Liver (tissue), 3 donors: ENCODE results near the gene MTHFS.

Experiments
- CTCF ChIP-seq: fragments of 150-350 bp; IDR thresholded peaks from 2 replicates; pipeline ENCODE4 v1.5.1; 2017; ENCODE audit warnings: improper control_type of control experiment, low read depth, low read length; ENCODE audit not compliant: missing input control
- MAX ChIP-seq: IDR thresholded peaks from 2 replicates; pipeline ENCODE4 v1.6.1; 2016; ENCODE audit warnings: antibody characterized with exemption
- TF ChIP-seq, protein P1 (sequence below): IDR thresholded peaks from 2 replicates; pipeline ENCODE4 v1.6.1; 2016; ENCODE audit warnings: antibody characterized with exemption
- donor health status: healthy.
- donor health status: healthy.

GRCh38 chr15:79884204-79884596 lies 12.6 kb downstream of the MTHFS start:
- TF ChIP-seq CTCF, result no peak
- TF ChIP-seq MAX, result no peak
- TF ChIP-seq, protein P1, sequence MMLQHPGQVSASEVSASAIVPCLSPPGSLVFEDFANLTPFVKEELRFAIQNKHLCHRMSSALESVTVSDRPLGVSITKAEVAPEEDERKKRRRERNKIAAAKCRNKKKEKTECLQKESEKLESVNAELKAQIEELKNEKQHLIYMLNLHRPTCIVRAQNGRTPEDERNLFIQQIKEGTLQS, result no peak
